ENCODE data around the gene SPDYE16.
"Not testable (repeated sequence)": the region's sequence is repeated elsewhere in the genome, so short reads cannot be mapped to it uniquely, and the experiment has no call there.

DNA sequence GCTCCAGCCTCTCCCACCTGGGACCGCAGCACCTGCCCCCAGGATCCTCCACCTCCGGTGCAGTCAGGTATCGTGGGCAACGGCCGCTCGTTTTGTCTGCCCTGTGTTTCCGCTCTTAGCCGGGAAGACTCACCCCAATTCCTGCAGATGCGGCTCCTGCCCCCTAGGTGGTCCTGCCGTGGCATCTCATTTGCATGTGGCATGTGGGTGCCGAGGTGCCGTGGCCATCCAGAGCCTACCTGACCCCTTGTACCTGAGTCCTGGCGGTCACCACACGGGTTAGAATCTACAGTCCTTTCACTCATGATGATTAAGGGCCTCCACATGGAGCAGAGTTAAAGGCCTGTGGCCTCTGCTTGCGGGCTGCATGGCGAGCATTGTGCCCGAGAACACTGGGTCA, 60.0 kb downstream of the SPDYE16 start:
- TF ChIP-seq POLR2A, POLR2AphosphoS5 (IDR thresholded peaks at IDR 0.05): not testable (repeated sequence)
- TF ChIP-seq, protein P1, sequence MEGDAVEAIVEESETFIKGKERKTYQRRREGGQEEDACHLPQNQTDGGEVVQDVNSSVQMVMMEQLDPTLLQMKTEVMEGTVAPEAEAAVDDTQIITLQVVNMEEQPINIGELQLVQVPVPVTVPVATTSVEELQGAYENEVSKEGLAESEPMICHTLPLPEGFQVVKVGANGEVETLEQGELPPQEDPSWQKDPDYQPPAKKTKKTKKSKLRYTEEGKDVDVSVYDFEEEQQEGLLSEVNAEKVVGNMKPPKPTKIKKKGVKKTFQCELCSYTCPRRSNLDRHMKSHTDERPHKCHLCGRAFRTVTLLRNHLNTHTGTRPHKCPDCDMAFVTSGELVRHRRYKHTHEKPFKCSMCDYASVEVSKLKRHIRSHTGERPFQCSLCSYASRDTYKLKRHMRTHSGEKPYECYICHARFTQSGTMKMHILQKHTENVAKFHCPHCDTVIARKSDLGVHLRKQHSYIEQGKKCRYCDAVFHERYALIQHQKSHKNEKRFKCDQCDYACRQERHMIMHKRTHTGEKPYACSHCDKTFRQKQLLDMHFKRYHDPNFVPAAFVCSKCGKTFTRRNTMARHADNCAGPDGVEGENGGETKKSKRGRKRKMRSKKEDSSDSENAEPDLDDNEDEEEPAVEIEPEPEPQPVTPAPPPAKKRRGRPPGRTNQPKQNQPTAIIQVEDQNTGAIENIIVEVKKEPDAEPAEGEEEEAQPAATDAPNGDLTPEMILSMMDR (IDR thresholded peaks at IDR 0.05), result not testable (repeated sequence)
